Panc1 (cell line): ENCODE results near the gene TUBE1.
"Not testable (repeated sequence)": the region's sequence is repeated elsewhere in the genome, so short reads cannot be mapped to it uniquely, and the experiment has no call there.

Source experiments
- POLR2AphosphoS5 ChIP-seq: IDR thresholded peaks from 2 replicates; pipeline ENCODE4 v1.6.1; 2012; ENCODE audit warnings: mild to moderate bottlenecking, low read depth, low read length, moderate library complexity
- SIN3A ChIP-seq: IDR thresholded peaks from 2 replicates; pipeline ENCODE4 v1.6.1; 2012; ENCODE audit warnings: low read depth, mild to moderate bottlenecking, low read length, moderate library complexity, borderline replicate concordance; ENCODE audit not compliant: insufficient read depth
- TF ChIP-seq, protein P1 (sequence below): fragments of 450-650 bp; IDR thresholded peaks from 2 replicates; pipeline ENCODE4 v1.5.1; 2017; ENCODE audit warnings: mild to moderate bottlenecking

DNA sequence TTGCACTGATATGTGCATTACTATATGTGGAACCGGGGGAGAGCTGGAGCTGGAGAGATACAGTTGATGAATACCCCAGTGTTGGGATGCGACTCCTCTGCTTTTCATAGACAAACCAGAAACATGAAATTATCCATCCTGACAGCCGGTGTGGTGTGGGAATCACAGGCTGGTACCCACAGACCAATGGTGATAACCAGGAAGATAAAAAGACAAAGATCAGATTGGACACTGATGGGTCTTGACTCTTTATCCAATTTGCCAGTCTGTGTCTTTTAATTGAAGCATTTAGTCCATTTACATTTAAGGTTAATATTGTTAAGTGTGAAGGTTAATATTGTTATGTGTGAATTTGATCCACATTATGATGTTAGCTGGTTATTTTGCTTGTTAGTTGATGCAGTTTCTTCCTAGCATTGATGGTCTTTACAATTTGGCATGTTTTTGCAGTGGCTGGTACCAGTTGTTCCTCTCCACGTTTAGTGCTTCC is 36.0 kb downstream of the TUBE1 start:
- TF ChIP-seq, protein P1, sequence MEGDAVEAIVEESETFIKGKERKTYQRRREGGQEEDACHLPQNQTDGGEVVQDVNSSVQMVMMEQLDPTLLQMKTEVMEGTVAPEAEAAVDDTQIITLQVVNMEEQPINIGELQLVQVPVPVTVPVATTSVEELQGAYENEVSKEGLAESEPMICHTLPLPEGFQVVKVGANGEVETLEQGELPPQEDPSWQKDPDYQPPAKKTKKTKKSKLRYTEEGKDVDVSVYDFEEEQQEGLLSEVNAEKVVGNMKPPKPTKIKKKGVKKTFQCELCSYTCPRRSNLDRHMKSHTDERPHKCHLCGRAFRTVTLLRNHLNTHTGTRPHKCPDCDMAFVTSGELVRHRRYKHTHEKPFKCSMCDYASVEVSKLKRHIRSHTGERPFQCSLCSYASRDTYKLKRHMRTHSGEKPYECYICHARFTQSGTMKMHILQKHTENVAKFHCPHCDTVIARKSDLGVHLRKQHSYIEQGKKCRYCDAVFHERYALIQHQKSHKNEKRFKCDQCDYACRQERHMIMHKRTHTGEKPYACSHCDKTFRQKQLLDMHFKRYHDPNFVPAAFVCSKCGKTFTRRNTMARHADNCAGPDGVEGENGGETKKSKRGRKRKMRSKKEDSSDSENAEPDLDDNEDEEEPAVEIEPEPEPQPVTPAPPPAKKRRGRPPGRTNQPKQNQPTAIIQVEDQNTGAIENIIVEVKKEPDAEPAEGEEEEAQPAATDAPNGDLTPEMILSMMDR, result not testable (repeated sequence)
- not testable (repeated sequence) for TF ChIP-seq SIN3A, POLR2AphosphoS5
